Measurements from ENCODE around the gene CAMSAP3.

CAMSAP3 gene

GRCh38 chr19:7610491-7611240 is 15.0 kb downstream of the CAMSAP3 start:
- Histone ChIP-seq H2AFZ (ENCODE audit: low read depth, low read length) (no peak overlapping the region), H3K9ac (ENCODE audit: low read length) (no peak overlapping the region), H4K20me1 (ENCODE audit: insufficient read depth, low read length) (no peaks in the 10 kb centered on the region), H3K79me2 (ENCODE audit: low read length) (no peaks in the 10 kb centered on the region), H3K27me3 (ENCODE audit: low read depth, low read length) (no peaks in the 10 kb centered on the region), H3K4me2 (ENCODE audit: low read length) (no peak overlapping the region), H3K27ac (ENCODE audit: low read length) (no peak overlapping the region), H3K9me3 (ENCODE audit: insufficient read depth, low read length) (no peaks in the 10 kb centered on the region), H3K4me1 (ENCODE audit: low read length) (no peaks in the 10 kb centered on the region), H3K4me3 (ENCODE audit: low read length) (no peak overlapping the region), H3K36me3 (replicated peaks; ENCODE audit: low read depth, low read length) (no peaks in the 10 kb centered on the region)
- TF ChIP-seq CTCF (IDR thresholded peaks at IDR 0.05; ENCODE audit: low read depth, low read length) (no peak), EZH2phosphoT487 (IDR thresholded peaks at IDR 0.05; ENCODE audit: low read depth) (no peak)

- no peaks in the 10 kb centered on the region for H3K9me3 ChIP-seq (ENCODE audit: insufficient read depth, low read length)
- H3K36me3 ChIP-seq (replicated peaks; ENCODE audit: low read depth, low read length) = no peaks in the 10 kb centered on the region
- H3K4me2 ChIP-seq (ENCODE audit: low read length) = no peak overlapping the region
- no peaks in the 10 kb centered on the region for H3K4me1 ChIP-seq (ENCODE audit: low read length)
- no peaks in the 10 kb centered on the region for H4K20me1 ChIP-seq (ENCODE audit: insufficient read depth, low read length)
- no peak overlapping the region for H3K4me3 ChIP-seq (ENCODE audit: low read length)
- H3K27ac ChIP-seq (ENCODE audit: low read length) = no peak overlapping the region
- no peak for TF ChIP-seq EZH2phosphoT487 (IDR thresholded peaks at IDR 0.05; ENCODE audit: low read depth)
- TF ChIP-seq CTCF (IDR thresholded peaks at IDR 0.05; ENCODE audit: low read depth, low read length) = no peak
- H2AFZ ChIP-seq (ENCODE audit: low read depth, low read length) = no peak overlapping the region
- no peaks in the 10 kb centered on the region for H3K79me2 ChIP-seq (ENCODE audit: low read length)
- no peak overlapping the region for H3K9ac ChIP-seq (ENCODE audit: low read length)
- no peaks in the 10 kb centered on the region for H3K27me3 ChIP-seq (ENCODE audit: low read depth, low read length)
These were observed 16.0 kb downstream of the CAMSAP3 start for GRCh38 chr19:7611541-7612279.

GRCh38 chr19:7612282-7613274 is 16.9 kb downstream of the CAMSAP3 start:
- Histone ChIP-seq H2AFZ (ENCODE audit: low read depth, low read length) (no peak overlapping the region), H3K27ac (ENCODE audit: low read length) (no peak overlapping the region), H4K20me1 (ENCODE audit: insufficient read depth, low read length) (no peaks in the 10 kb centered on the region), H3K9ac (ENCODE audit: low read length) (no peak overlapping the region), H3K9me3 (ENCODE audit: insufficient read depth, low read length) (no peaks in the 10 kb centered on the region), H3K79me2 (ENCODE audit: low read length) (no peaks in the 10 kb centered on the region), H3K4me2 (ENCODE audit: low read length) (no peak overlapping the region), H3K4me1 (ENCODE audit: low read length) (no peaks in the 10 kb centered on the region), H3K4me3 (ENCODE audit: low read length) (no peak overlapping the region), H3K27me3 (ENCODE audit: low read depth, low read length) (no peaks in the 10 kb centered on the region), H3K36me3 (replicated peaks; ENCODE audit: low read depth, low read length) (no peaks in the 10 kb centered on the region)
- TF ChIP-seq CTCF (IDR thresholded peaks at IDR 0.05; ENCODE audit: low read depth, low read length) = no peak
- no peak for TF ChIP-seq EZH2phosphoT487 (IDR thresholded peaks at IDR 0.05; ENCODE audit: low read depth)
